Lower leg skin (tissue), 4 donors: ENCODE data around the gene BCAR1. TPM values are rescaled to one million over a fixed set of nuclear protein-coding genes. Genes with fewer than 3 reads are reported as not detected.

Experiments used
- DNase-seq, 2 donors: peaks; one replicate each; pipeline ENCODE4 v3.0.0-alpha.2; 2019; ENCODE audit warnings: low spot score in 2 of 2
- H3K4me3 ChIP-seq: fragments of 200-600 bp; sonication (generic); 2 replicates; pipeline ENCODE4 v1.5.1; 2017; ENCODE audit warnings: mild to moderate bottlenecking, low read depth; ENCODE audit not compliant: poor library complexity, severe bottlenecking
- POLR2A ChIP-seq, 2 donors: fragments of 450-650 bp; IDR thresholded peaks; one replicate each; pipeline ENCODE4 v1.6.1; 2016 to 2017; ENCODE audit warnings: antibody characterized with exemption in 2 of 2, mild to moderate bottlenecking in 1 of 2, moderate library complexity in 1 of 2
- WGBS, 2 donors: methylation state at CpG; one replicate each; pipeline ENCODE4 v1.1.5; 2018; 5-methylcytosine and 5-hydroxymethylcytosine counted together
- intact Hi-C: fragments of 100-400 bp; cut with DNase I; formaldehyde crosslinking; loops from one replicate; pipeline ENCODE4 v1.15.0; 2023; ENCODE audit warnings: low total_unique reads
- total RNA-seq, 4 donors: library from RNA; depleted of rRNA; stranded (reverse); fragments of >200 nt; gene quantifications; one replicate each; pipeline ENCODE4 v1.1.0, GENCODE V29; 2016
- TF ChIP-seq, protein P1 (sequence below), 3 donors: fragments of 450-650 bp; IDR thresholded peaks; one replicate each; pipeline ENCODE4 v1.5.1; 2016; ENCODE audit warnings: antibody characterized with exemption in 3 of 3, mild to moderate bottlenecking in 3 of 3, moderate library complexity in 2 of 3

The BCAR1 gene, protein sequence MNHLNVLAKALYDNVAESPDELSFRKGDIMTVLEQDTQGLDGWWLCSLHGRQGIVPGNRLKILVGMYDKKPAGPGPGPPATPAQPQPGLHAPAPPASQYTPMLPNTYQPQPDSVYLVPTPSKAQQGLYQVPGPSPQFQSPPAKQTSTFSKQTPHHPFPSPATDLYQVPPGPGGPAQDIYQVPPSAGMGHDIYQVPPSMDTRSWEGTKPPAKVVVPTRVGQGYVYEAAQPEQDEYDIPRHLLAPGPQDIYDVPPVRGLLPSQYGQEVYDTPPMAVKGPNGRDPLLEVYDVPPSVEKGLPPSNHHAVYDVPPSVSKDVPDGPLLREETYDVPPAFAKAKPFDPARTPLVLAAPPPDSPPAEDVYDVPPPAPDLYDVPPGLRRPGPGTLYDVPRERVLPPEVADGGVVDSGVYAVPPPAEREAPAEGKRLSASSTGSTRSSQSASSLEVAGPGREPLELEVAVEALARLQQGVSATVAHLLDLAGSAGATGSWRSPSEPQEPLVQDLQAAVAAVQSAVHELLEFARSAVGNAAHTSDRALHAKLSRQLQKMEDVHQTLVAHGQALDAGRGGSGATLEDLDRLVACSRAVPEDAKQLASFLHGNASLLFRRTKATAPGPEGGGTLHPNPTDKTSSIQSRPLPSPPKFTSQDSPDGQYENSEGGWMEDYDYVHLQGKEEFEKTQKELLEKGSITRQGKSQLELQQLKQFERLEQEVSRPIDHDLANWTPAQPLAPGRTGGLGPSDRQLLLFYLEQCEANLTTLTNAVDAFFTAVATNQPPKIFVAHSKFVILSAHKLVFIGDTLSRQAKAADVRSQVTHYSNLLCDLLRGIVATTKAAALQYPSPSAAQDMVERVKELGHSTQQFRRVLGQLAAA
- 10 to 100 TPM; 16.4 to 38.1 (median 28.8) TPM for total RNA-seq

DNA sequence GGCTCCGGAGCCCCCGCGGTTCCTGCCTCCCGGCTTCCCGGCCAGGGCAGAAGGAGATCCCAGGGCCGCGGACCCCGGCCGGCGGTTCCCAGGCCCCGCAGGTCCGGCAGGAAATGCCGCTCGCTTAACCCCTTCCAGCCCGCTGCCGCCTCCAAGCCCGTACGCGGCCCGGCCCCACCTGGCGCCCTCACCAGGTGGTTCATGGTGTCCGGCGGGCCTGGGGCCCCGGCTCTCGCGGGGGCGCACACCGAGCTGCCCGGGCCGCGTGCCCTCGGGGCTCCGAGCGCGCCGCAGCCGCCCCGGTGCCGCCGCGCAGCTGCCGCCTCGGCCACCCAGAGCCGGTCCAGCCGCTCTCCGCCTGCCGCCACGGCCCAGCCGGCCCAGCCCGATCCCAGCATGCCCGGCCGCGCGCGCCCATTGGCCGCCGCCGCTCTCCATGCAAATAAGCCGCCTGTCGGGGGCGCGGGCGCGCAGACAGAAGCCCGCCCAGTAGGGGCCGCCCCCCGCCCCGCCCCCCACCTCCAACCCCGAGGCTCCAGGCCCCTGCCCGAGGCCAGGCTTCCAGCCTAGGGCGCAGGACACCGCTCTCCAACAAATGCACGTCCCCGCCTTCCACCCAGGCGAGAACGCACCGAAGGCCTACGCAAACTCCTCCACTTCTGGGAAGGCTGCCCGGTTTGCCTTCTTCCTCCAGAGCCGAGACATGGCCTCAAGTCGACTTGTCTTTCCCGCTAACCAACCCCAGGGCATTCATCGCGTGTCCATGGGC, at the start of gene BCAR1:
BCAR1 (minus strand) TSS at position 345 of the 769 bp plus-strand sequence; CDS start at position 203, 142 bp downstream.
- peak in 1 of 2 donors; percentile 65 for DNase-seq
- TF ChIP-seq POLR2A (IDR thresholded peaks at IDR 0.05) = no peak
- TF ChIP-seq, protein P1, sequence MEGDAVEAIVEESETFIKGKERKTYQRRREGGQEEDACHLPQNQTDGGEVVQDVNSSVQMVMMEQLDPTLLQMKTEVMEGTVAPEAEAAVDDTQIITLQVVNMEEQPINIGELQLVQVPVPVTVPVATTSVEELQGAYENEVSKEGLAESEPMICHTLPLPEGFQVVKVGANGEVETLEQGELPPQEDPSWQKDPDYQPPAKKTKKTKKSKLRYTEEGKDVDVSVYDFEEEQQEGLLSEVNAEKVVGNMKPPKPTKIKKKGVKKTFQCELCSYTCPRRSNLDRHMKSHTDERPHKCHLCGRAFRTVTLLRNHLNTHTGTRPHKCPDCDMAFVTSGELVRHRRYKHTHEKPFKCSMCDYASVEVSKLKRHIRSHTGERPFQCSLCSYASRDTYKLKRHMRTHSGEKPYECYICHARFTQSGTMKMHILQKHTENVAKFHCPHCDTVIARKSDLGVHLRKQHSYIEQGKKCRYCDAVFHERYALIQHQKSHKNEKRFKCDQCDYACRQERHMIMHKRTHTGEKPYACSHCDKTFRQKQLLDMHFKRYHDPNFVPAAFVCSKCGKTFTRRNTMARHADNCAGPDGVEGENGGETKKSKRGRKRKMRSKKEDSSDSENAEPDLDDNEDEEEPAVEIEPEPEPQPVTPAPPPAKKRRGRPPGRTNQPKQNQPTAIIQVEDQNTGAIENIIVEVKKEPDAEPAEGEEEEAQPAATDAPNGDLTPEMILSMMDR (IDR thresholded peaks at IDR 0.05) = no peak
- WGBS, 2 donors = 3 to 6% methylated on average over 7 to 22 of the region's 84 CpGs
- H3K4me3 ChIP-seq = peak within 1 kb of the TSS; percentile 49
- intact Hi-C loops = no loop called here

DNA sequence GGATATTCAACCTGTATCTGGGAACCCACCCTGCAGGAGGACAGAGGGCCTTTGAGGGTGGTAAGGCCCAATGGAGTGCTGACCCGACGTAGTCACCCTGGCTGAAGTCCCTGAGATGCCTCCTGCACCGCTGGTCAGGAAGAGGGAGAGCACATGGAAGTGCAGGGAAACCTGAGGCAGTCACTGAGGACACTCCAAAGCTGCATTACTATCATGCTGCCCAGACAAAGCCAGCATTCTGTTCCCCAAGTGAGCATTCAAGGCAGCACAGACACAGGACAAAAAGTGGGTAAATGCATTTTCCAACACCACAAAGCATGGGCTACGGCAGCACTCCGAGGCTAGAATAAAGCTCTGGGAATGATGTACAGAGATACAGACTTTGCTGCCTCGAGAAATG, 46.8 kb upstream of the BCAR1 start:
- WGBS, 2 donors = 90 to 98% methylated on average over 6 of the region's 6 CpGs
- H3K4me3 ChIP-seq = no peak overlapping the region
- TF ChIP-seq POLR2A (IDR thresholded peaks at IDR 0.05) = no peak
- TF ChIP-seq, protein P1 (IDR thresholded peaks at IDR 0.05) = no peak
- no peak for DNase-seq
- intact Hi-C loops = no loop called here

DNA sequence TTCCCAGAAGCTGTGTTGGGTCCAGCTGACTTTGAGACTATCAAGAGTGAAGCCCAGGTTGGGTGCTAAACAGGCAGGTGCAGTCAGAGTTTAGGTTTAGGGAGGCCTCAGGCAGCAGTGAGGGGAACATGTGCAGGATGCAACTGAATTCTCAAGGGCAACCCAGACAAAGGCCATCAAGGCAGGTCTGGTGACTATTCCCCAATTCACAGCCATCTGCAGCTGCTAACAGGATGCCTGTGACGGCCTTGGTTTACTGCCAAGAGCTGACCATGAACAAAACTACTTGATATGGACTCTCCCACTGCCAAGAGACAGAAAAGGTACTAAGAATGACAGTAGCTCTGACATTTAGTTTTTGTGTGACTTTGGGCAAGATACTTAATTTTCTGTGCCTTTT, 45.2 kb upstream of the BCAR1 start:
- no peak for DNase-seq
- no peak overlapping the region for H3K4me3 ChIP-seq
- WGBS, 2 donors = 70 to 86% methylated on average over 1 of the region's 1 CpG
- intact Hi-C loops = no loop called here
- TF ChIP-seq POLR2A (IDR thresholded peaks at IDR 0.05) = no peak
- TF ChIP-seq, protein P1 (IDR thresholded peaks at IDR 0.05) = no peak

DNA sequence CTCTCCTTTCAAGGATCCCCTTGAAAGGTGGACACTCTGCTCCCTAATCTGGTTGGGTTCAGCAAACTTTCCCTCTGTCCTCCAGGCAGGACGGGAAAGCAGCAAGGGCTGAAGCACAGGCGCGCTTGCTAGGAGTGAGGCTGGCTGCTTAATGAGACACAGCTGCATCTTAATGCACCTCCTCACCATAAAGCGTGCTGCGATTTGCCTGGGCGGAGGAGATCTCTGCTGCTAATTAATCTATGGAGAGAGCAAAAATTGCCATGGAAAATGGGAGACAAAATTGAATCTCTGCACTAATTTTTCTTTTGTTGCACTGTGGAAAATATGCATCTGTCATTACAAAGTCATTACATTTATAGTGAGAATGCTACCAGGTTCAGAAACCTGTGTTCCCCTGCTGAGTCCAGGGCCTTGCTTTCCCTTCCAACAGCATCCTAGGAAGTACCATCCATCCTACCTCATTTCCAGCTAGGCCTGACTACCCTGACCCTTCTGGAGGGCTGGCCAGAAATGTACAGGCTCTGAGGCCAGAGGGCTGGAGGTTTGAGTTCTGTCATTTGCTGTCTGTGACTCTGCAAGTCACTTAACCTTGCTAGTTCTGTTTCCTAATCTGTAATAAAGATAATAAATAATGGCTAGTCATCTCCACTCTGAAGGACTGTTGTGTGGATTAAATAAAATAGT, 43.5 kb upstream of the BCAR1 start:
- 45 to 58% methylated on average over 6 of the region's 6 CpGs for WGBS, 2 donors
- DNase-seq = no peak
- no peak for TF ChIP-seq POLR2A (IDR thresholded peaks at IDR 0.05)
- TF ChIP-seq, protein P1 (IDR thresholded peaks at IDR 0.05) = no peak
- H3K4me3 ChIP-seq = no peak overlapping the region
- intact Hi-C loops = no loop called here

DNA sequence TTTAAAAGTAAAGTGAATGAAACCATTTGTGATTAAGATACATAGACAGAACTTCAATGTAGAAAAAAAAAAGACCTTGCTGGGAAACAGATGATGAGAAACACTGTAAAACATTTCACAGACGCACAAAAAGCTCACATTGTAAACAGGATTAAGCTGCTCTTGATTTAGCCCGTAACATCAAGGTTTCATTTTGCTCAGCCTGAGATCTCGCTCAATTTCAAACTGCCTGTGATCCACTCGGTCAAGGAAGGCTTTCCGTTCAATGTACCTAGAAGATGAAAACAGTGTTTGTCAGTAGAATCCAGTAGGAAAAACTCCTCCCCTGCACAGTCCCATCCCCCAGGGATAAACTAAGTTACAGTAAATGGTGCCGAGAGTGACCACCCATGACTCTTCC, 42.3 kb upstream of the BCAR1 start:
- H3K4me3 ChIP-seq = no peak overlapping the region
- DNase-seq = no peak
- WGBS, 2 donors = 87% methylated on average over 6 of the region's 6 CpGs
- TF ChIP-seq, protein P1 (IDR thresholded peaks at IDR 0.05) = no peak
- TF ChIP-seq POLR2A (IDR thresholded peaks at IDR 0.05) = no peak
- intact Hi-C loops = no loop called here
